Measurements from ENCODE around the gene DTX3.
"Not testable (repeated sequence)": the region's sequence is repeated elsewhere in the genome, so short reads cannot be mapped to it uniquely, and the experiment has no call there.

The DTX3 gene

DNA sequence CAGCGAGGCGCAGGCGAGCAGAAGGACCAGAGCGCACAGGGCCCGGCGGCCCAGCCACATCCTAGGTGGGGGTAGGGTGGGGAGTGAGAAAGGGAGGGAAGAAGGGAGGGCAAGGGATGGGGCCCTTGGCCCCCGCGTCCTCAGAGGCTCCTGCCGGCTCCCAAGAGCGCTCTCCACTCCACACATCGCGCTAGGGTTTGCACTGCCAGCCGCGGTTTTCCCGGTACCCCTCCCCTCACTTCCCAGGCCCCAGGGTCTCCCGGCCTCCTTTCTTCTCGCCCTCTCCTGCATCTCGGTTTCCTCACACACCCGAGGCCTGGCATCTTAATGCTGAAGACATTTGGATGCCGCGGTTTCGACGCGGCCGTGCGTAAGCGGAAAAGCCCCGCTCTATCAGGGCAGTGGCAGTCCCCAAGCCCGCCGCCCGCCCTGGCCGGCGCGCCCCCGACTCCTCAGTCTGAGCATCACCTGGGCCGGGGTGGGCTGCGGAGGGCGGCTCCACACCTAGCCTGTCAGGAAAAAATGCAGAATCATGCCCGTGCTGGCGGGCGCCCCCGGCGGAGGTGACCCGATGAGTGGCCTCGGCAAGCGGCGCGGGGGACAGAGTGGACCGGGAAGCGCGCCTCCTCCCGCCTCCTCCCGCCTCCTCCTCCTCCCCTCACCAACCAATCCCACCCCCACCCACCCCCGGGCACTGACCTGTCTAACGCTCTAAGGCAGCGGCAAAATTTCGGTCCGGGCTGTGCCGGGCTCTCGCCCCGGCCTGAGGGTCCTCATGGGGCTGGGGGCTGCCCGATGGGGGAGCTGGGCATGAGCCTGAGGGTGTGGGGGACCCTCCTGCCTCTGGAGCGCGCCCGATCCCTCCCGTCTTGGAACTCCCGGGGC lies 27.7 kb downstream of the DTX3 start:
- DNase-seq (ENCODE audit: low read depth): no peak

DNA sequence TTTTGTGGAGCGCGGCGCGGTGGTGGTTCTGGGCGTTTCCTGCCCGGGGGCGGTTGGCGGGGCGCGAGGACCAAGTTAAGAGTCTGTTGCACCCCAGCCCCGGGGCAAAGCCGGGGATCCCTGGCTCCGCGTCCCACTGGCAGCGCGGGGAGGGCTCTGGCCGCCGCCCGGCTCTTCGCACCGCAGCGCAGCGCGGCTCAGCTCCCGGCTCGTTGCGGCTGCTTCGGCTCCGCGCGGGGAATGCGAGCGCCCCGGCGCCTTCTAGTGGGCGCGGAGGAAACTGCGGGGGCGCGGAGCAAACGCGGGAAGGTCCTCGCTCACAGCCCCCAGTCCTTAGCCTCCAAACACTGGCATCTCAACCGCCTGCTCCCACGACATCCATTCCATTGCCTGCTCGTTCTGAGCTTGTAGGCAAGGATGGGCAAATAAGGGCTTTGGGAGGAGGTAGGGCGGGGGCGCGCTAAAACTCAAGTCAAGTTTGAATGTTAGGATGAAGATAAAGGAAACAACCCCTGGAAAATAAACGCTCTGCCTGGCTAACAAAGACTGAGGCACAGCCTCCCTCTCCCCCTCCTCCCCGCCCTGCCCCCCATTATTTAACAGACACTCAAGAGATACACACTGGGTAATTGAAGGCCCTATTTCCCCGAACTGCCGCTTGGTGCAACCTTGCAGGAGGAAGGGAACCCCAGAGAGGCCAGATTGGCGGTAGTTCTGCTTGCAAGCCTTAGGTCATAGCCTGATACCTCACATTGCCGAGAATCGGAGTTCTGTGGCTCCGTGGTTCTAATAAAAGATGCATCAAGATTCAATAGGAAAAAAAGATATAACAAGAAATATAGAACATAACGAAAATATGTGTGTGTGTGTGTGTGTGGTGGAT lies 28.6 kb downstream of the DTX3 start, which contains the start of gene B4GALNT1:
B4GALNT1 (minus strand) TSS at position 244 of the 883 bp plus-strand sequence. CDS start 1,069 bp downstream, outside the sequence.
- DNase-seq (ENCODE audit: low read depth): peak; percentile 45

DNA sequence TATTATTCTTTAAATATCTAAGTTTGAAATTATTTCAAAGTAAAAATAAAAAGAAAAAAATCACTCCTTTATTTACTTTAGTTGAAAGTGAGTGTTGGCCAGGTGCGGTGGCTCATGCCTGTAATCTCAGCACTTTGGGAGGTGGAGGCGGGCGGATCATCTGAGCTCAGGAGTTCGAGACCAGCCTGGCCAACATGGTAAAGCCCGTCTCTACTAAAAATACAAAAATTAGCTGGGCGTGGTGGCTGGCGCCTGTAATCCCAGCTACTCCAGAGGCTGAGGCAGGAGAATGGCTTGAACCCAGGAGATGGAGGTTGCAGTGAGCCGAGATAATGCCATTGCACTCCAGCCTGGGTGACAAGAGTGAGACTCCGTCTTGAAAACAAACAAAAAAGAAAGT lies 32.1 kb downstream of the DTX3 start:
- DNase-seq (ENCODE audit: low read depth): not testable (repeated sequence)

DNA sequence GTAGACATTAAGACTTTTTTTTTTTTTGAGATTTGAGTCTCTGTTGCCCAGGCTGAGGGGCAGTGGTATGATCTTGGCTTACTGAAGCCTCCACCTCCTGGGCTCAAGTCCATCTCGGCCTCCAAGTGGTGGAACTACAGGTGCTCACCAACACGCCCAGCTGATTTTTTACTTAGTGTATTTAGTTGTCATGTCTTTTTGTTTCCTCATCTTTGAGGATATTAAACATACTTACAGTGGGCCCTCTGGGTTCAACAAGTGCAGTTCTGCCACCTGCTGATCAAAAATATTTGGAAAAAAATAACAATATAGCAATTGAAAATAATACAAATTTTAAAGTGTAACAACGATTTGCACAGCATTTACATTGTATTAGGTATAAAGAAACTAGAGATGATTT lies 32.7 kb downstream of the DTX3 start:
- no peak for DNase-seq (ENCODE audit: low read depth)

DNA sequence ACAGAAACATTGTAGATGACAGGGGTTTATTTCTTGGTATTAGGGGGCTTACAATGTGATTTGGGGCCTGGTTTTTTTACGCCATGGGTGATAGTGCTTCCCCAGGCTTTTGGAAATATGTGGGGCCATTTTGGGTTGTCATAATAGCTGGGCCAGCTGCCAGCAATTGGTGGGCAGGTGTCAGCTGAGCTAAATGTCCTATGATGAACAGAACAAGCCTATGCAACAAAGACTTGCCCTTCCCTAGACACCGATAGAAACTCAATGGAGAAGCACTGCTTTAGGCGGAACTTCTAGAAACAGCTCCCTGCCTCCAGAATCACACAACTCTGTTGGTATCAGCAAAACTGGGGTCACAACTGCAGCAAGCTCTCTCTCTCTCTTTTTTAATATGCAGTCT lies 33.5 kb downstream of the DTX3 start:
- no peak for DNase-seq (ENCODE audit: low read depth)

DNA sequence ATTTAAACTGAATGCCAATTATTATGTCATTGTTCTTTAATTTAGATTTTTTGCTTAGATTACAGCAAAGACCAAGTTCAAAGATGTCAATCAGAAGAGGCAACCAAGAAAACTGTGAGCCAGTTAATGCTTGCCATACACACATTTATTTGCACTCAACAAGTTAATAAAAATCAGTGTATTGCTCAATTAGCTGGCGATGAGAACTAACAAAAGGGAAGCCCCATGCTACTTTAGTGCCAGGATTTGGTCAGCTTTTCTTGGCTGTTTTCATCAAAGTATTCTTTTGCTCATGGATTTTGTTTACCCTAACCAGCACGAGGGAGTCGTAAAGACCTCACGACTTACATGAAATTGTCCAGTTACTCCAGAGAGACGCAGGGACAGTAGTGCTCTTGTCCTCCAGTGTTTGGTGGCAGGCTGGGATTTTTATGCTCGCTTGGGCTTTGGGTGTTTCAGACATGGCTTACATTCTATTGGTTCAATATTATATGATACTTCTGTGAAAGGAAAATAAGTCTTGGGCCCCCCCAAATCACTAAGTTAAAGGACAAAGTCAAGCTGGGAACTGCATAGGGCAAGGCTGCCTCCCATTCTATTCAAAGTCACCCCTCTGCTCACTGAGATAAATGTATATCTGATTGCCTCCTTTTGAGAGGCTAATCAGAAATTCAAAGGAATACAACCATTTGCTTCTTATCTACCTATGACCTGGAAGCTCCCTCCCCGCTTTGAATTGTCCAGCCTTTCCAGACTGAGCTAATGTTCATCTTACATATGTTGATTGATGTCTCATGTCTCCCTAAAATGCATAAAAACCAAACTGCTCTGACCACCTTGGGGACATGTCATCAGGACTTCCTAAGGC lies 35.8 kb downstream of the DTX3 start:
- DNase-seq (ENCODE audit: low read depth): no peak

DNA sequence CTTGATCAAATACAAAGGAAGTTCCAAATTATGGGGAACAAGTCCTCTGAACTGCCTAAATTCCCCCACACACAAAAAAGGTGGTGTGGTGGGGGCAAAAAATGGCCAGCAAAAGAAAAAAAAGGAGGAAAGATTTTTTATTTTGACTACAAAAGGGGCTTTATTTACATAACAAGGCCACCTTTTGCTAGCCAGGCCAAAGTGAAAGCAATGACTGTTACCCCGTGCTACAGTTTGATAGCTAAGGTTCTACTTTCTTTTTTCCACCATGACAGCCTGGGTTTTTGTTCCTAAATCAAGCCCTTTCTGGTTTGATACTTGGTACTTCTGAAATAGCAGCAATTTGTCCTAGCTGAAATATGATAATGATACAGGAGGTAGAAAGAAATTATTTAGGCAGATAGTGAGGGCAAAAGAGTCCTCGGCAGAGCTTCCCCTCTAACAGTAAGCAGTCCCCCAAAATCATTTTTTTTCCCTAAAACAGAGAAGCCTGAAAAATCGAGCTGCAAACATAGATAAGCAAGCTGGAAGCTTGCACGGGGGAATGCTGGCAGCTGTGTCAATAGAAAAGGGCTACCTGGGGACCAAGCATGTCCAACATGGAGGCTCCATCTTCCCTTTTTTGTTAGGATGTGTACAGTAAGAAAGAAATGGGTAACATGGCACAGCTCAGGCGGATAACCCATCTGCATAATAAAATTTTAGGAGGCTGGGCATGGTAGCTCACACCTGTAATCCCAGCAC lies 37.2 kb downstream of the DTX3 start:
- no peak for DNase-seq (ENCODE audit: low read depth)

DNA sequence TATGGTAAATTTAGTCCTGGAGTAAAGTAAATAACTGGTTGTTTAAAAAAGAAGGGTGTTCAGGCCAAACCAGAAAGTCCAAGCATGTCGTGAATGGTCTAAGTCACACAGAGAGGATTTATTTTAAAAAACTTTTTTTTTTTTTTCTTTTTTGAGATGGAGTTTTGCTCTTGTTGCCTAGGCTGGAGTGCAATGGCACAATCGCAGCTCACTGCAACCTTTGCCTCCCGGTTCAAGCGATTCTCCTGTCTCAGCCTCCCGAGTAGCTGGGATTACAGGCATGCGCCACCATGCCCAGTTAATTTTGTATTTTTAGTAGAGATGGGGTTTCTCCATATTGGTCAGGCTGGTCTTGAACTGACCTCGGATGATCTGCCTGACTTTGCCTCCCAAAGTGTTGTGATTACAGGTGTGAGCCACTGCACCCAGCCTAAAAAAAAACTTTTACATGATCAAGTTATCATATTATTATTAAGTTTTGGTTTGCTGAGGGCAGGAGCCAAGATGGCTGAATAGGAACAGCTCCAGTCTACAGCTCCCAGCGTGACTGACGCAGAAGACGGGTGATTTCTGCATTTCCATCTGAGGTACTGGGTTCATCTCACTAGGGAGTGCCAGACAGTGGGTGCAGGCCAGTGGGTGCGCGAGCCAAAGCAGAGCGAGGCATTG lies 41.5 kb downstream of the DTX3 start:
- not testable (repeated sequence) for DNase-seq (ENCODE audit: low read depth)

DNA sequence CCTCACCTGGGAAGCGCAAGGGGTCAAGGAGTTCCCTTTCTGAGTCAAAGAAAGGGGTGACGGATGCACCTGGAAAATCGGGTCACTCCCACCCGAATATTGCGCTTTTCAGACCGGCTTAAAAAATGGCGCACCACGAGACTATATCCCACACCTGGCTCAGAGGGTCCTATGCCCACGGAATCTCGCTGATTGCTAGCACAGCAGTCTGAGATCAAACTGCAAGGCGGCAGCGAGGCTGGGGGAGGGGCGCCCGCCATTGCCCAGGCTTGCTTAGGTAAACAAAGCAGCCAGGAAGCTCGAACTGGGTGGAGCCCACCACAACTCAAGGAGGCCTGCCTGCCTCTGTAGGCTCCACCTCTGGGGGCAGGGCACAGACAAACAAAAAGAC lies 42.0 kb downstream of the DTX3 start:
- DNase-seq (ENCODE audit: low read depth): not testable (repeated sequence)

DNA sequence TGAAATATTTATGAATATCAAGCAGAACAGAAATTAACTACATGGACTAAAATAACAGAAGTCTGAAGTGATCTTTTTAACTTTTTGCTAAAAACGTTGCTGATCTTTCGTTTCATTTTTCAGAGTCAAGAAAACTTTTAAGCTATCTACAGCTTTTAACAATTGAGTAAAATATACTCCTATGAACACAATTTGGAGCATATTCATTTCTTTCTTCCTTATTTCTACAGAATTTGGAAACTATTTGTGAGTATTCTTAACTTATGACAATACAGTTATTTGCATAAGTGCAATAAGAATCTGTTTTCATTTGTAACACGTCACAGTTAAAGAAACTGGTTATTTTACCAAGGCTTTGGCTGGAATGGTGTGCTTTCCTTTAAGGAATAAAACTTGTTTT lies 49.4 kb downstream of the DTX3 start:
- DNase-seq (ENCODE audit: low read depth): no peak

DNA sequence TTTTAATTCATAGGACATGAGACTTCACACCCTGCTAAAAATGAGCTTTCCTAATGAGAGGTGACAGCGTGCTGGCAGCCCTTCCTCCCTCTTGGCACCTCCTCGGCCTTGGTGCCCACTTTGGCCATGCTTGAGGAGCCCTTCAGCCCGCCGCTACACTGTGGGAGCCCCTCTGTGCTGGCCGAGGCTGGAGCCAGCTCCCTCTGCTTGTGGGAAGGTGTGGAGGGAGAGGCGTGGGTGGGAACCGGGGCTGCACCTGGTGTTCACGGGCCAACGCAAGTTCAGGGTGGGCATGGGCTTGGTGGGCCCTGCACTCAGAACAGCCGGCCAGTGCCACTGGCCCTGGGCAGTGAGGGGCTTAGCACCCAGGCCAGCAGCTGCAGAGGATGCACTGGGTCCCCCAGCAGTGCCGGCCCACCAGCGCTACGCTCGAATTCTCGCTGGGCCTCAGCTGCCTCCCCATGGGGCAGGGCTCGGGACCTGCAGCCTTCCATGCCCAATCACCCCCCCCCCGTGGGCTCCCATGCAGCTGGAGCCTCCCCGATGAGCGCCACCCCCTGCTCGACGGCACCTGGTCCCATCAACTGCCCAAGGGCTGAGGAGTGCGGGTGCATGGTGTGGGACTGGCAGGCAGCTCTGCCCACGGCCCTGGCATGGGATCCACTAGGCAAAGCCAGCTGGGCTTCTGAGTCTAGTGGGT lies 51.1 kb downstream of the DTX3 start:
- DNase-seq (ENCODE audit: low read depth): no peak

DNA sequence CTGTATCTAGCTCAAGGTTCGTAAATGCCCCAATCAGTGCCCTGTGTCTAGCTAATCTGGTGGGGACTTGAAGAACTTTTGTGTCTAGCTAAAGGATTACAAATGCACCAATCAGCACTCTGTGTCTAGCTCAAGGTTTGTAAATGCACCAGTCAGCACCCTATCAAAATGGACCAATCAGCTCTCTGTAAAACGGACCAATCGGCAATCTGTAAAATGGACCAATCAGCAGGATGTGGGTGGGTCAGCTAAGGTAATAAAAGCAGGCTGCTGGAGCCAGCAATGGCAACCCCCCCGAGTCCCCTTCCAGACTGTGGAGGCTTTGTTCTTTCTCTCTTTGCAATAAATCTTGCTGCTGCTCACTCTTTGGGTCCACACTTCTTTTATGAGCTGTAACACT lies 51.8 kb downstream of the DTX3 start:
- DNase-seq (ENCODE audit: low read depth): not testable (repeated sequence)

DNA sequence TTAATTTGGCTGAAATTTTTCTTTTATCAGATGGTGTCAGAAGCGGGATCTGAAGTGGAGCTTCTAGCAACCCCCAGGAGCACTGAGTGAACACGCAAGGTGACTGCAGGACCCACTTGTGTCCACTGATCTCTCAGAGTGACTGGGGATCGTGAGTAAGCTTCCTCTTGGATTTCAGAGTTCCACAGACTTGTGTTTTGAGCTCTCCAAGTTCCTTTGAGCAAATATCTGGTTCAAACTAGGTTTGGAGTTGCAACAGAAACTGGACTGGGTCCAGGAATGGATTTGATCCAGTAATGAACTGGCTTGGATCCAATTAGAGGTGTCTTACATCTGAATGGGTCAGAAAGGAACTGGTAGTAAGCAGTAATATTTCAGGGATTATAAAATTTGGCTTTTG lies 53.1 kb downstream of the DTX3 start:
- no peak for DNase-seq (ENCODE audit: low read depth)

DNA sequence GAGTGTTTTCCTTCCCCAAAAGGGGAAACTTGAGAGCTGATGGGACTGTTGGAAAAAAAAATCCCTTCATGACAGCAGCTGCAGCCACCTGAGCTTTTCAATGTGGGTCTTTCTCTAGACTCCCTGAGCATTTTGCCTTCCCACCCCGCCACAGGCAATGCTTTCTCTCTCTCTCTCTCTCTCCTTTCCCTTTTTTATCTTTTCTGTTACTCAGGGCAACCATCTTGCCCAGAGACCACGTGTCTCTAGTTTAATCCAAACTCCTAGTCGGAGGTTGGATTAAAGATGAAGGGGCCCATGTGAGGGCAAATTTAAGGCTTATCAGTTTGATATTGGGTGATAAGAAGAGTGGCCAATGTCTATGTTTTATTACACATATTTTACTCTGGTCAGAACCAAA lies 54.3 kb downstream of the DTX3 start:
- DNase-seq (ENCODE audit: low read depth): no peak

Measured in stimulated activated CD4-positive, alpha-beta T cell treated with anti-CD3 and anti-CD28 coated beads, Interleukin-2, amount 100 ng/mL, for 4 hours (primary cell).